Keratinocyte (primary cell): ENCODE measurements around the gene EGLN3. TPM values are rescaled to one million over a fixed set of nuclear protein-coding genes. Genes with fewer than 3 reads are reported as not detected.

Experiments
- DNase-seq: peaks from one replicate; pipeline ENCODE4 v3.0.0-alpha.2; 2011; ENCODE audit warnings: low read depth, missing footprints, low spot score
- FAIRE-seq: peaks from 2 replicates; lab custom pipeline; 2011; peaks lifted over from hg19 to GRCh38; lab: Jason Lieb, UNC
- H2AFZ ChIP-seq: 2 replicates; pipeline ENCODE4 v1.6.0; 2012; ENCODE audit warnings: low read length, control low read depth, inconsistent platforms; ENCODE audit not compliant: control insufficient read depth
- H3K27ac ChIP-seq: 2 replicates; pipeline ENCODE4 v1.5.1; 2011; ENCODE audit warnings: low read length; ENCODE audit not compliant: control insufficient read depth, insufficient read depth
- H3K27me3 ChIP-seq: 3 replicates; pipeline ENCODE4 v1.6.0; 2011; ENCODE audit warnings: low read length; ENCODE audit not compliant: control insufficient read depth, insufficient read depth; ENCODE audit errors: extremely low read depth
- H3K36me3 ChIP-seq, 2 experiments: 2 replicates in 1 of 2; 3 replicates in 1 of 2; pipeline ENCODE4 v1.5.1; 2011; ENCODE audit warnings: low read length in 2 of 2, mild to moderate bottlenecking in 1 of 2; ENCODE audit not compliant: control insufficient read depth in 2 of 2, insufficient read depth in 2 of 2; ENCODE audit errors: extremely low read depth in 1 of 2
- H3K4me1 ChIP-seq: 3 replicates; pipeline ENCODE4 v1.5.1; 2011; ENCODE audit warnings: low read length; ENCODE audit not compliant: control insufficient read depth, insufficient read depth; ENCODE audit errors: extremely low read depth
- H3K4me2 ChIP-seq: 3 replicates; pipeline ENCODE4 v1.6.0; 2011; ENCODE audit warnings: low read depth, low read length; ENCODE audit not compliant: control insufficient read depth, insufficient read depth; ENCODE audit errors: extremely low read depth
- H3K4me3 ChIP-seq, 3 experiments: fragments of 200-600 bp in 1 of 3; sonication (generic) in 1 of 3; 2 replicates in 2 of 3; 3 replicates in 1 of 3; pipeline ENCODE4 v1.5.1; 2011 to 2016; ENCODE audit warnings: low read length in 3 of 3, mild to moderate bottlenecking in 3 of 3, control low read depth in 2 of 3, inconsistent platforms in 1 of 3, low read depth in 1 of 3, mixed read lengths in 1 of 3, mixed run types in 1 of 3, moderate library complexity in 1 of 3; ENCODE audit not compliant: control insufficient read depth in 2 of 3, insufficient read depth in 2 of 3; ENCODE audit errors: extremely low read depth in 1 of 3
- H3K79me2 ChIP-seq: 2 replicates; pipeline ENCODE4 v1.6.0; 2012; ENCODE audit warnings: low read length; ENCODE audit not compliant: control insufficient read depth, insufficient read depth
- H3K9ac ChIP-seq: 3 replicates; pipeline ENCODE4 v1.6.0; 2011; ENCODE audit warnings: low read length; ENCODE audit not compliant: control insufficient read depth, insufficient read depth; ENCODE audit errors: extremely low read depth
- H3K9me1 ChIP-seq: 3 replicates; pipeline ENCODE4 v1.6.0; 2011; ENCODE audit warnings: low read length; ENCODE audit not compliant: control insufficient read depth, insufficient read depth; ENCODE audit errors: extremely low read depth
- H3K9me3 ChIP-seq: 2 replicates; pipeline ENCODE4 v1.5.1; 2012; ENCODE audit warnings: low read depth, low read length; ENCODE audit not compliant: control insufficient read depth
- H4K20me1 ChIP-seq: 3 replicates; pipeline ENCODE4 v1.6.0; 2011; ENCODE audit warnings: low read length; ENCODE audit not compliant: control insufficient read depth, insufficient read depth; ENCODE audit errors: extremely low read depth
- CTCF ChIP-seq, 3 experiments: IDR thresholded peaks in 1 of 3; conservative IDR thresholded peaks in 1 of 3; optimal IDR thresholded peaks in 1 of 3; 2 replicates in 2 of 3; 3 replicates in 1 of 3; pipeline versions ENCODE3 to v1.5.1; 2011; ENCODE audit warnings: low read length in 3 of 3, mild to moderate bottlenecking in 3 of 3, moderate library complexity in 2 of 3, control low read depth in 1 of 3, inconsistent platforms in 1 of 3; ENCODE audit not compliant: insufficient read depth in 2 of 3; ENCODE audit errors: extremely low read depth in 1 of 3
- EZH2 ChIP-seq: IDR thresholded peaks from one replicate; pipeline ENCODE4 v1.6.1; 2012; ENCODE audit warnings: inconsistent platforms, mild to moderate bottlenecking, low read length, moderate library complexity
- dilution Hi-C: fragments of 300-500 bp; cut with MboI; formaldehyde crosslinking; loops from one replicate; pipeline ENCODE4 v1.7.0; 2020; ENCODE audit warnings: low sequenced_read_pairs; ENCODE audit not compliant: extremely low pct_ligation_motif_present
- polyA plus RNA-seq, 5 experiments: library from polyadenylated mRNA; depleted of rRNA in 3 of 5; stranded (reverse) in 3 of 5; stranded (forward) in 1 of 5; unstranded in 1 of 5; fragments of >200 nt; gene quantifications; 1 replicate in 1 of 5; 2 replicates in 3 of 5; 3 replicates in 1 of 5; pipeline versions ENCODE4 v1.2.1 to v1.2.3, GENCODE V29; 2011 to 2012; ENCODE audit warnings: missing spikeins in 2 of 5, low read depth in 1 of 5, low replicate concordance in 1 of 5

EGLN3 gene
- polyA plus RNA-seq, 1 donor (not counting 4 experiments of a cell fraction or from before 2014, with no cell fraction given) = 9.3 TPM

- DNase-seq (no peak), FAIRE-seq (no peak)
- TF ChIP-seq EZH2 (no peak), CTCF (optimal IDR thresholded peaks at IDR 0.05 in 1 of 3, IDR thresholded peaks at IDR 0.05 in 1 of 3, conservative IDR thresholded peaks at IDR 0.05 in 1 of 3; ENCODE audit: extremely low read depth in 1 of 3, insufficient read depth in 2 of 3, low read length in 3 of 3) (peak in 1 of 3 experiments; percentile 3)
- Histone ChIP-seq H3K79me2 (no peaks in the 10 kb centered on the region), H3K4me1 (peaks cover 10% of the 10 kb centered on the region), H3K27ac (no peak overlapping the region), H3K27me3 (no peaks in the 10 kb centered on the region), H4K20me1 (no peaks in the 10 kb centered on the region), H3K36me3 (no peaks in the 10 kb centered on the region), H3K4me2 (no peak overlapping the region), H3K9me1 (no peaks in the 10 kb centered on the region), H3K4me3 (no peak overlapping the region), H2AFZ (no peak overlapping the region), H3K9ac (no peak overlapping the region), H3K9me3 (no peaks in the 10 kb centered on the region)
- dilution Hi-C loops = no loop called here
Observed at GRCh38 chr14:33985242-33985641, 34.4 kb upstream of the EGLN3 start.

GRCh38 chr14:33979613-33980276, 28.9 kb upstream of the EGLN3 start:
- H3K4me3 ChIP-seq = no peak overlapping the region
- no peaks in the 10 kb centered on the region for H3K4me1 ChIP-seq
- H2AFZ ChIP-seq = no peak overlapping the region
- TF ChIP-seq CTCF (optimal IDR thresholded peaks at IDR 0.05 in 1 of 3, IDR thresholded peaks at IDR 0.05 in 1 of 3, conservative IDR thresholded peaks at IDR 0.05 in 1 of 3; ENCODE audit: extremely low read depth in 1 of 3, insufficient read depth in 2 of 3, low read length in 3 of 3) (no peak), EZH2 (no peak)
- FAIRE-seq (no peak), DNase-seq (no peak)
- H3K27ac ChIP-seq = no peak overlapping the region
- no peak overlapping the region for H3K9ac ChIP-seq
- no peaks in the 10 kb centered on the region for H3K27me3 ChIP-seq
- H3K9me3 ChIP-seq = no peaks in the 10 kb centered on the region
- H3K36me3 ChIP-seq = no peaks in the 10 kb centered on the region
- dilution Hi-C loops = no loop called here
- no peaks in the 10 kb centered on the region for H3K9me1 ChIP-seq
- H4K20me1 ChIP-seq = no peaks in the 10 kb centered on the region
- no peaks in the 10 kb centered on the region for H3K79me2 ChIP-seq
- no peak overlapping the region for H3K4me2 ChIP-seq
